NT2/D1 (cell line): ENCODE data around the gene LPP.

ENCODE experiments used
- DNase-seq: peaks from one replicate; pipeline ENCODE4 v3.0.0-alpha.2; 2011; ENCODE audit warnings: low read depth, low spot score
- H3K27me3 ChIP-seq: 2 replicates; pipeline ENCODE4 v1.6.0; 2011; ENCODE audit warnings: mild to moderate bottlenecking; ENCODE audit not compliant: insufficient read length, insufficient read depth
- H3K36me3 ChIP-seq: 2 replicates; pipeline ENCODE4 v1.6.1; 2011; ENCODE audit warnings: mild to moderate bottlenecking, low read length, mixed read lengths; ENCODE audit not compliant: insufficient read depth, insufficient read length
- H3K4me1 ChIP-seq: 2 replicates; pipeline ENCODE4 v1.5.1; 2011; ENCODE audit not compliant: insufficient read depth, insufficient read length
- H3K4me3 ChIP-seq: 2 replicates; pipeline ENCODE4 v1.5.1; 2011; ENCODE audit warnings: low read depth; ENCODE audit not compliant: insufficient read length
- H3K9ac ChIP-seq: 2 replicates; pipeline ENCODE4 v1.6.0; 2011; ENCODE audit warnings: low read depth; ENCODE audit not compliant: insufficient read length
- H3K9me3 ChIP-seq: 2 replicates; pipeline ENCODE4 v1.5.1; 2011; ENCODE audit warnings: mild to moderate bottlenecking, low read length; ENCODE audit not compliant: insufficient read depth
- SUZ12 ChIP-seq: IDR thresholded peaks from 2 replicates; pipeline ENCODE4 v1.6.1; 2011; ENCODE audit not compliant: insufficient read length, insufficient read depth; ENCODE audit errors: extremely low read depth
- YY1 ChIP-seq: IDR thresholded peaks from 2 replicates; pipeline ENCODE4 v1.6.1; 2011; ENCODE audit not compliant: insufficient read length, insufficient read depth
- ZNF274 ChIP-seq: IDR thresholded peaks from 2 replicates; pipeline ENCODE4 v1.6.1; 2011; ENCODE audit warnings: mild to moderate bottlenecking, low read depth, low read length

Gene LPP

GRCh38 chr3:188760408-188760807 is 606.5 kb downstream of the LPP start:
- Histone ChIP-seq H3K4me1 (no peaks in the 10 kb centered on the region), H3K9ac (no peak overlapping the region), H3K27me3 (no peaks in the 10 kb centered on the region), H3K9me3 (no peaks in the 10 kb centered on the region), H3K36me3 (peaks cover 7% of the 10 kb centered on the region), H3K4me3 (no peak overlapping the region)
- DNase-seq: no peak
- TF ChIP-seq YY1 (no peak), ZNF274 (no peak), SUZ12 (no peak)

GRCh38 chr3:188761439-188761838 is 607.5 kb downstream of the LPP start:
- no peak for DNase-seq
- no peak for TF ChIP-seq ZNF274
- TF ChIP-seq SUZ12: no peak
- no peak for TF ChIP-seq YY1
- Histone ChIP-seq H3K4me3 (no peak overlapping the region), H3K4me1 (no peaks in the 10 kb centered on the region), H3K9ac (no peak overlapping the region), H3K27me3 (no peaks in the 10 kb centered on the region), H3K36me3 (peaks cover 7% of the 10 kb centered on the region), H3K9me3 (no peaks in the 10 kb centered on the region)

- H3K36me3 ChIP-seq: peaks cover 7% of the 10 kb centered on the region
Observed at GRCh38 chr3:188761964-188762363, 608.0 kb downstream of the LPP start.

GRCh38 chr3:188764609-188765008 is 610.7 kb downstream of the LPP start:
- Histone ChIP-seq H3K4me1 (no peaks in the 10 kb centered on the region), H3K27me3 (no peaks in the 10 kb centered on the region), H3K9ac (no peak overlapping the region), H3K36me3 (peaks cover 7% of the 10 kb centered on the region), H3K4me3 (no peak overlapping the region), H3K9me3 (no peaks in the 10 kb centered on the region)
- TF ChIP-seq SUZ12 (no peak), ZNF274 (no peak), YY1 (no peak)
- DNase-seq: no peak

More at GRCh38 chr3:188761964-188762363, 608.0 kb downstream of the LPP start:
- Histone ChIP-seq H3K27me3 (no peaks in the 10 kb centered on the region), H3K4me3 (no peak overlapping the region), H3K9me3 (no peaks in the 10 kb centered on the region), H3K4me1 (no peaks in the 10 kb centered on the region), H3K9ac (no peak overlapping the region)
- DNase-seq: no peak
- TF ChIP-seq ZNF274 (no peak), SUZ12 (no peak), YY1 (no peak)

- Histone ChIP-seq H3K9me3 (no peaks in the 10 kb centered on the region), H3K36me3 (no peaks in the 10 kb centered on the region), H3K9ac (no peak overlapping the region), H3K4me3 (no peak overlapping the region), H3K4me1 (no peaks in the 10 kb centered on the region), H3K27me3 (no peaks in the 10 kb centered on the region)
- TF ChIP-seq YY1: no peak
- no peak for TF ChIP-seq ZNF274
- TF ChIP-seq SUZ12: no peak
- DNase-seq: no peak
Observed at GRCh38 chr3:188769831-188770230, 615.9 kb downstream of the LPP start.

GRCh38 chr3:188772886-188773285 is 618.9 kb downstream of the LPP start:
- no peaks in the 10 kb centered on the region for H3K27me3 ChIP-seq
- no peaks in the 10 kb centered on the region for H3K9me3 ChIP-seq
- H3K36me3 ChIP-seq: no peaks in the 10 kb centered on the region
- H3K4me3 ChIP-seq: no peak overlapping the region
- H3K9ac ChIP-seq: no peak overlapping the region
- DNase-seq: no peak
- TF ChIP-seq SUZ12: no peak
- TF ChIP-seq YY1: no peak
- no peak for TF ChIP-seq ZNF274
- no peaks in the 10 kb centered on the region for H3K4me1 ChIP-seq

- Histone ChIP-seq H3K36me3 (no peaks in the 10 kb centered on the region), H3K9ac (no peak overlapping the region), H3K9me3 (no peaks in the 10 kb centered on the region), H3K4me1 (no peaks in the 10 kb centered on the region), H3K4me3 (no peak overlapping the region), H3K27me3 (no peaks in the 10 kb centered on the region)
- DNase-seq: no peak
- TF ChIP-seq ZNF274: no peak
- TF ChIP-seq YY1: no peak
- no peak for TF ChIP-seq SUZ12
Observed at GRCh38 chr3:188775412-188775811, 621.5 kb downstream of the LPP start.

GRCh38 chr3:188776447-188776846 is 622.5 kb downstream of the LPP start:
- TF ChIP-seq SUZ12: no peak
- no peak for TF ChIP-seq YY1
- TF ChIP-seq ZNF274: no peak
- no peaks in the 10 kb centered on the region for H3K9me3 ChIP-seq
- H3K4me3 ChIP-seq: no peak overlapping the region
- no peaks in the 10 kb centered on the region for H3K4me1 ChIP-seq
- DNase-seq: no peak
- H3K9ac ChIP-seq: no peak overlapping the region
- H3K36me3 ChIP-seq: no peaks in the 10 kb centered on the region
- H3K27me3 ChIP-seq: no peaks in the 10 kb centered on the region
